Lower lobe of right lung (tissue), 2 donors: ENCODE data around the gene RAPGEF4. TPM values are rescaled to one million over a fixed set of nuclear protein-coding genes. Genes with fewer than 3 reads are reported as not detected.

Source experiments
- ATAC-seq, 2 donors: fragments of 200-7000 bp; cut with Tn5 transposase; one replicate each; pipeline ENCODE4 v1.9.1; 2020 to 2022; ENCODE audit warnings: mild to moderate bottlenecking in 2 of 2, moderate library complexity in 2 of 2
- DNase-seq: peaks from one replicate; pipeline ENCODE4 v3.0.0-alpha.2; 2020
- H3K27ac ChIP-seq: fragments of 200-600 bp; one replicate; pipeline ENCODE4 v1.8.0; 2022
- H3K27me3 ChIP-seq: fragments of 200-600 bp; one replicate; pipeline ENCODE4 v1.8.0; 2022; ENCODE audit warnings: low read depth
- H3K36me3 ChIP-seq: fragments of 200-600 bp; one replicate; pipeline ENCODE4 v1.8.0; 2022; ENCODE audit warnings: mild to moderate bottlenecking
- H3K4me1 ChIP-seq: fragments of 200-600 bp; one replicate; pipeline ENCODE4 v1.8.0; 2022
- H3K4me3 ChIP-seq: fragments of 200-600 bp; one replicate; pipeline ENCODE4 v1.8.0; 2022; ENCODE audit warnings: mild to moderate bottlenecking
- H3K9me3 ChIP-seq: fragments of 200-600 bp; one replicate; pipeline ENCODE4 v1.8.0; 2022
- intact Hi-C: fragments of 100-400 bp; cut with DNase I; formaldehyde crosslinking; loops from one replicate; pipeline ENCODE4 v1.11.0; 2022
- total RNA-seq: library from RNA; stranded (reverse); fragmentation: NEBNext Ultra II Directional; extraction: Animal tissue kit (Norgen Biotek cat#: 25700); gene quantifications from one replicate; pipeline ENCODE4 v1.2.1, GENCODE V29; 2021
- TF ChIP-seq, protein P1 (sequence below): fragments of 200-600 bp; IDR thresholded peaks from one replicate; pipeline ENCODE4 v1.8.0; 2022; ENCODE audit warnings: antibody characterized with exemption, mild to moderate bottlenecking
- donor health status: DM: no; HTN: yes; CAD: no; lungs with severe emphysema.

The RAPGEF4 gene
- total RNA-seq, 1 donor from 2014 or later, result 14.6 TPM

DNA sequence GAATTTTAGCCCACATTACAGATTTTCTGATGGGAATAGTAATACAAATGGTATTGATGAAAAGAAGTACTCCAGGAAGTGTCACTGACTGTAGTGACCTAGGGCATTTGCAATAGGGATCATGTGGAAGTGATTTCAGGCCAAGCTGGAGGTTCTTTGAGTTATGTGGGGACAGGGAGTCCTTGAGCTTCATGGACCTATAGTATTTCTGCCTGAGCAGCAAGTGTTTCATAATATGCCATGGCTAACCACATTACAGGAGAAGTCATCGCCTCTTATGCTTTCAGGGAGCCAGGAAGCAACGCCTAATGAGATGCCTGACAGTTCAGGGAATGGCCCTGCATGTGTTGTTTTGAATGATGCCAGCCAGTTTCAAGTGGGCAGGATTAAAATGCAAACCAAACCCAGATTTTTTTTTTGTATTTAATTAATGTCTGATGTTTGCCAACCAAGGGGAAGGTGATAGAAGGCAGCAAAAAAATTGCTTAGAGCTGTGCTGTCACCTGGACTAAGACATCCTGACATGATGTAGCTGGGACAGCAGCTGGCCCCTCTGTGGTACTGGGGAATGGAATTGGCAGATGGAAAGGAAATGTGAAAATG is 109.5 kb downstream of the RAPGEF4 start:
- Histone ChIP-seq H3K27ac (no peak overlapping the region), H3K36me3 (no peaks in the 10 kb centered on the region), H3K4me3 (no peak overlapping the region), H3K9me3 (no peaks in the 10 kb centered on the region), H3K4me1 (no peaks in the 10 kb centered on the region), H3K27me3 (no peaks in the 10 kb centered on the region)
- ATAC-seq (no peak), DNase-seq (no peak)
- intact Hi-C loops, result no loop called here
- TF ChIP-seq, protein P1, sequence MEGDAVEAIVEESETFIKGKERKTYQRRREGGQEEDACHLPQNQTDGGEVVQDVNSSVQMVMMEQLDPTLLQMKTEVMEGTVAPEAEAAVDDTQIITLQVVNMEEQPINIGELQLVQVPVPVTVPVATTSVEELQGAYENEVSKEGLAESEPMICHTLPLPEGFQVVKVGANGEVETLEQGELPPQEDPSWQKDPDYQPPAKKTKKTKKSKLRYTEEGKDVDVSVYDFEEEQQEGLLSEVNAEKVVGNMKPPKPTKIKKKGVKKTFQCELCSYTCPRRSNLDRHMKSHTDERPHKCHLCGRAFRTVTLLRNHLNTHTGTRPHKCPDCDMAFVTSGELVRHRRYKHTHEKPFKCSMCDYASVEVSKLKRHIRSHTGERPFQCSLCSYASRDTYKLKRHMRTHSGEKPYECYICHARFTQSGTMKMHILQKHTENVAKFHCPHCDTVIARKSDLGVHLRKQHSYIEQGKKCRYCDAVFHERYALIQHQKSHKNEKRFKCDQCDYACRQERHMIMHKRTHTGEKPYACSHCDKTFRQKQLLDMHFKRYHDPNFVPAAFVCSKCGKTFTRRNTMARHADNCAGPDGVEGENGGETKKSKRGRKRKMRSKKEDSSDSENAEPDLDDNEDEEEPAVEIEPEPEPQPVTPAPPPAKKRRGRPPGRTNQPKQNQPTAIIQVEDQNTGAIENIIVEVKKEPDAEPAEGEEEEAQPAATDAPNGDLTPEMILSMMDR, result no peak

DNA sequence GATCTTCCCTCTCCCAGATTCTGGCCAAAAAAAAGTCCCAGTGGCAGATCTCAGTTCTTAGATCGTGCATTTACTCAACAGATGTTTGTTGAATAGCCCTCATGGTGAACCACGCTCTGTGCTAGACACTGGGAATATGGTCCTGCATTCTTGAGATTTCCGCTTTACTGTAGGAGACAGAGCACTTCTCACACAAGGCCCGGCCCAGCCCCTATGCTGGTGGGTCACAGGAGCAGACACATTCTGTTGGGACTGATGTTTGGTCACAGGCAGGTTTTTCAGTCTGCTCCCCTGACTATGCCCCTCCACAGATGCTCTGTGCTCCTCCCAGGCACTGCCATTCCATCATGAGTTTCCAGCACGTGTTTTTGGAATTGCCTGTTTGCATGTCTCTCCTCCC is 110.9 kb downstream of the RAPGEF4 start:
- Histone ChIP-seq H3K9me3 (no peaks in the 10 kb centered on the region), H3K4me3 (no peak overlapping the region), H3K36me3 (no peaks in the 10 kb centered on the region), H3K27ac (no peak overlapping the region), H3K27me3 (no peaks in the 10 kb centered on the region), H3K4me1 (no peaks in the 10 kb centered on the region)
- TF ChIP-seq, protein P1, result no peak
- intact Hi-C loops, result no loop called here
- DNase-seq (no peak), ATAC-seq (no peak)

DNA sequence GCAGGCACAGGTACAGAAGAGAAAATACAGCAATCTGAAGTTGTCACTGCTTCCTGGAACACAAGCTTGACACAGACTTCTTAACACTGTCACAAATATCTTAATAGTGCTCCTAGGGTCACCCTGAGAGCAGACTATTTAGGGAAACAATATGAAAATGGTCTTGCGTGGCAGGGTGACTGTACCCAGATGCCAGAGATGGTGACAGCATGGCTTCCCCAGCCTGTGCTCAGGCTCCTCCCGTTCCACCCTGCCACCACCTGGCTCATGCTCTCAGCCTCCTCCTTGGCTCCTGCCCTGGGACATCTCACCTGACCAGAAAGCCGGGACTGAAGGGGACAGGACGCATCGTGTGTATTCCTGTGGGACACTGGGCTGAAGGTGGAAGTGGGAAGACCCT is 111.5 kb downstream of the RAPGEF4 start:
- TF ChIP-seq, protein P1, result no peak

DNA sequence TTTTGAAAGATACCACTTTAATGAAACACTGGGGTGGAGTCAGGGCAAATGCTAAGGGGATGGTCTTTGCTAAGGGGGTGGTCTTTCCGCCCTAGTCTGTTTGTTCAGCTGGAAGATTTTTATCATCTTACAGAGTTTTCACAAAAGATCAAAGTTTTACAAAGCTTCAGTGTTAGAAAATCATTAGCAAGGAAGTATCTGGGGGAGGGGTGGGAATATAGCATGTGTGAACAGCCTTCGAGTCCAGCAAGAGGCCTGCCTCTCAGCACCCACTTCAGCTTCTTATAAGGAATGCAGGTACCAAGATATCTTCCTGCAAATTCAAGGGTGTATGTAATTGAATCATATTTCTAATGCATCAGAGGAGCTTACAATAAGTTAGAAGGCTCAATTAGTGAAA is 112.9 kb downstream of the RAPGEF4 start:
- no peaks in the 10 kb centered on the region for H3K27me3 ChIP-seq
- ATAC-seq (no peak), DNase-seq (no peak)
- H3K4me3 ChIP-seq, result no peak overlapping the region
- no peaks in the 10 kb centered on the region for H3K36me3 ChIP-seq
- intact Hi-C loops, result no loop called here
- H3K27ac ChIP-seq, result no peak overlapping the region
- TF ChIP-seq, protein P1, result no peak
- no peaks in the 10 kb centered on the region for H3K9me3 ChIP-seq
- no peaks in the 10 kb centered on the region for H3K4me1 ChIP-seq

More for the DNA sequence above, 111.5 kb downstream of the RAPGEF4 start:
- H3K27ac ChIP-seq, result no peak overlapping the region
- H3K4me1 ChIP-seq, result no peaks in the 10 kb centered on the region
- H3K4me3 ChIP-seq, result no peak overlapping the region
- no peaks in the 10 kb centered on the region for H3K36me3 ChIP-seq
- ATAC-seq, result no peak
- H3K27me3 ChIP-seq, result no peaks in the 10 kb centered on the region
- intact Hi-C loops, result no loop called here
- no peaks in the 10 kb centered on the region for H3K9me3 ChIP-seq
- no peak for DNase-seq

DNA sequence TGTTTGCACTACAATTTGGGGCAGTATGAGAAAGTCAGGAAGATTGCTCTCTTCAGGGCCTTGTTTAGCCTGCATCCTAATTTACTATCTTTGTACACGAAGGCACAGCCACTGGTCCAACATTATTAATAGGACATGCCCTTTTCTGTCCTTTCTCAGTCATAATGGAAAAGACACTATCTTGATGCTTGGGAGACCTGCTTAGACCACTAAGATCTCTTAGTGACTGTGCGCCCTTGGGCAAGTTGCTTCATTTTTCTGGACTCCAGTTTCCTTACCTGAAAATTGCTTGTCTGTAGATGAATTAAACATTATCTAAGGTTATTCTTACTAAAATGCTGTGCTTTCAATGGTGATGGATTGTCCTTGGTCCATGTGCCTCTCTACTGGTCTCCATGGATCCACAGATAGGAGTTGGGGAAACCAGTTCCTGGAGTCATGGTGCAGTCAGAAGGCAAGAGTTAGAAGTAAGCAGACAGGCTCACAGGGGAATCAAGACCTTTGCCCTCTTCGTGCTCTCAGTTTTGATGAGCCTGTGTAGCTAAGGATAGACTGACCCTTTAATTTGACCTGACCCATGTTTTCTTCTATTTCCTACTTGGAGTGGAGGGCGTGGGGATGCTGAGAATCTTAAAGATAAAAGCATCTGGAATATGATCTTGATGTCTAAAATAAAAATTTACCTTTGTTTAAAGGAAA is 114.0 kb downstream of the RAPGEF4 start:
- Histone ChIP-seq H3K27ac (no peak overlapping the region), H3K4me3 (no peak overlapping the region), H3K36me3 (no peaks in the 10 kb centered on the region), H3K4me1 (no peaks in the 10 kb centered on the region), H3K27me3 (no peaks in the 10 kb centered on the region), H3K9me3 (no peaks in the 10 kb centered on the region)
- TF ChIP-seq, protein P1, result no peak
- DNase-seq (no peak), ATAC-seq (no peak)
- intact Hi-C loops, result no loop called here
